ENCODE measurements around the gene FOSL2.

GRCh38 chr2:28437918-28438317 is 45.3 kb downstream of the FOSL2 start:
- no peak for TF ChIP-seq CTCF (IDR thresholded peaks at IDR 0.05)
- TF ChIP-seq POLR2A (IDR thresholded peaks at IDR 0.05), result no peak
- TF ChIP-seq POLR2AphosphoS5 (IDR thresholded peaks at IDR 0.05; ENCODE audit: insufficient read depth in 1 of 2, low read depth in 1 of 2), result no peak

Measured in vagina (tissue), 2 donors.